WTC11 (cell line): Measurements from ENCODE around the gene KIAA1958. TPM values are rescaled to one million over a fixed set of nuclear protein-coding genes. Genes with fewer than 3 reads are reported as not detected.

Source experiments
- ATAC-seq: fragments of 200-7000 bp; cut with Tn5 transposase; 2 replicates; pipeline ENCODE4 v1.10.0; 2021; ENCODE audit warnings: mild to moderate bottlenecking, moderate library complexity
- CTCF ChIA-PET: fragments of 300-600 bp; sonication (Branson Sonifier 250); formaldehyde crosslinking; loops from one replicate; lab custom pipeline; 2021; ENCODE audit warnings: antibody characterized with exemption; lab: Charles Lee
- POLR2A ChIA-PET: fragments of 350-600 bp; sonication (Branson Sonifier 250); formaldehyde crosslinking; loops from one replicate; lab custom pipeline; 2021; ENCODE audit warnings: antibody characterized with exemption; lab: Charles Lee
- DNase-seq: peaks from one replicate; pipeline ENCODE4 v3.0.0; 2021; ENCODE audit warnings: low spot score
- H3K27ac Mint-ChIP-seq: 2 replicates; pipeline ENCODE4 v1.8.0; 2021; ENCODE audit warnings: mixed read lengths
- H3K27me3 Mint-ChIP-seq: 2 replicates; pipeline ENCODE4 v1.8.0; 2021; ENCODE audit warnings: low read depth, mild to moderate bottlenecking, moderate library complexity, mixed read lengths
- H3K36me3 Mint-ChIP-seq: 2 replicates; pipeline ENCODE4 v1.8.0; 2021; ENCODE audit warnings: mixed read lengths
- H3K4me1 Mint-ChIP-seq: 2 replicates; pipeline ENCODE4 v1.8.0; 2022; ENCODE audit warnings: mixed read lengths
- H3K4me3 Mint-ChIP-seq: 2 replicates; pipeline ENCODE4 v1.8.0; 2021; ENCODE audit warnings: mild to moderate bottlenecking, moderate library complexity, mixed read lengths
- H3K9me3 Mint-ChIP-seq: 2 replicates; pipeline ENCODE4 v1.8.0; 2021; ENCODE audit warnings: mixed read lengths
- CREB1 ChIP-seq: sonication (generic); formaldehyde crosslinking; IDR thresholded peaks from 2 replicates; pipeline ENCODE4 v1.8.0; 2023; ENCODE audit warnings: mild to moderate bottlenecking, missing genetic modification reagents
- EMX1 ChIP-seq: fragments of 250-450 bp; sonication (Bioruptor Pico); IDR thresholded peaks from 2 replicates; pipeline ENCODE4 v1.8.0; 2021; ENCODE audit warnings: mild to moderate bottlenecking
- ETV6 ChIP-seq: sonication (generic); formaldehyde crosslinking; IDR thresholded peaks from 2 replicates; pipeline ENCODE4 v1.8.1; 2022; ENCODE audit warnings: mild to moderate bottlenecking, missing genetic modification reagents
- FOXP1 ChIP-seq: sonication (generic); formaldehyde crosslinking; IDR thresholded peaks from 2 replicates; pipeline ENCODE4 v1.8.0; 2022; ENCODE audit warnings: missing genetic modification reagents, mild to moderate bottlenecking, moderate library complexity, borderline replicate concordance
- GABPB1 ChIP-seq: sonication (generic); formaldehyde crosslinking; IDR thresholded peaks from 2 replicates; pipeline ENCODE4 v1.8.1; 2023; ENCODE audit warnings: mild to moderate bottlenecking, missing genetic modification reagents
- GTF2I ChIP-seq: fragments of 250-450 bp; sonication (Bioruptor Pico); conservative IDR thresholded peaks from 2 replicates; pipeline ENCODE4 v1.4.0; 2021; ENCODE audit warnings: mild to moderate bottlenecking
- MYBL2 ChIP-seq: sonication (generic); formaldehyde crosslinking; IDR thresholded peaks from 2 replicates; pipeline ENCODE4 v1.8.1; 2023; ENCODE audit warnings: mild to moderate bottlenecking, moderate library complexity, missing genetic modification reagents
- NR1H2 ChIP-seq: sonication (generic); formaldehyde crosslinking; IDR thresholded peaks from 2 replicates; pipeline ENCODE4 v1.9.0; 2021; ENCODE audit warnings: mild to moderate bottlenecking, moderate library complexity, missing genetic modification reagents
- NR2C2 ChIP-seq: sonication (generic); formaldehyde crosslinking; IDR thresholded peaks from 2 replicates; pipeline ENCODE4 v1.8.0; 2022; ENCODE audit warnings: mild to moderate bottlenecking, missing genetic modification reagents
- PRRX2 ChIP-seq: fragments of 250-450 bp; sonication (Bioruptor Pico); IDR thresholded peaks from 2 replicates; pipeline ENCODE4 v1.8.0; 2021; ENCODE audit warnings: mild to moderate bottlenecking
- RORB ChIP-seq: fragments of 250-450 bp; sonication (Bioruptor Pico); IDR thresholded peaks from 2 replicates; pipeline ENCODE4 v1.9.0; 2021; ENCODE audit warnings: mild to moderate bottlenecking
- TP53 ChIP-seq: sonication (generic); formaldehyde crosslinking; IDR thresholded peaks from 2 replicates; pipeline ENCODE4 v1.8.1; 2023; ENCODE audit warnings: mild to moderate bottlenecking, missing genetic modification reagents
- ZBTB21 ChIP-seq: sonication (generic); formaldehyde crosslinking; IDR thresholded peaks from 2 replicates; pipeline ENCODE4 v1.8.1; 2023; ENCODE audit warnings: mild to moderate bottlenecking, missing genetic modification reagents, borderline replicate concordance
- ZNF232 ChIP-seq: sonication (generic); formaldehyde crosslinking; IDR thresholded peaks from 2 replicates; pipeline ENCODE4 v1.8.0; 2022; ENCODE audit warnings: mild to moderate bottlenecking, missing genetic modification reagents
- ZNF396 ChIP-seq: fragments of 250-450 bp; sonication (Bioruptor Pico); IDR thresholded peaks from 2 replicates; pipeline ENCODE4 v1.8.0; 2021; ENCODE audit warnings: mild to moderate bottlenecking, moderate library complexity, borderline replicate concordance
- total RNA-seq: library from RNA; stranded (reverse); gene quantifications from 3 replicates; pipeline ENCODE4 v1.2.3, GENCODE V29; 2021
- TF ChIP-seq, protein P1 (sequence below): sonication (generic); formaldehyde crosslinking; IDR thresholded peaks from 2 replicates; pipeline ENCODE4 v1.8.1; 2023; ENCODE audit warnings: mild to moderate bottlenecking, missing genetic modification reagents
- TF ChIP-seq, protein P2 (sequence below): sonication (generic); formaldehyde crosslinking; IDR thresholded peaks from 2 replicates; pipeline ENCODE4 v1.8.0; 2022; ENCODE audit warnings: missing genetic modification reagents
- TF ChIP-seq, protein P3 (sequence below): fragments of 250-450 bp; sonication (Bioruptor Pico); IDR thresholded peaks from 2 replicates; pipeline ENCODE4 v1.9.0; 2021; ENCODE audit warnings: mild to moderate bottlenecking, borderline replicate concordance
- TF ChIP-seq, protein P4 (sequence below): fragments of 250-450 bp; sonication (Bioruptor Pico); IDR thresholded peaks from 2 replicates; pipeline ENCODE4 v1.8.0; 2021; ENCODE audit warnings: mild to moderate bottlenecking
- TF ChIP-seq, protein P5 (sequence below): sonication (generic); formaldehyde crosslinking; IDR thresholded peaks from 2 replicates; pipeline ENCODE4 v1.8.0; 2022; ENCODE audit warnings: mild to moderate bottlenecking, missing genetic modification reagents

KIAA1958 gene
- total RNA-seq, 1 experiment from 2014 or later, result 41.0 TPM

DNA sequence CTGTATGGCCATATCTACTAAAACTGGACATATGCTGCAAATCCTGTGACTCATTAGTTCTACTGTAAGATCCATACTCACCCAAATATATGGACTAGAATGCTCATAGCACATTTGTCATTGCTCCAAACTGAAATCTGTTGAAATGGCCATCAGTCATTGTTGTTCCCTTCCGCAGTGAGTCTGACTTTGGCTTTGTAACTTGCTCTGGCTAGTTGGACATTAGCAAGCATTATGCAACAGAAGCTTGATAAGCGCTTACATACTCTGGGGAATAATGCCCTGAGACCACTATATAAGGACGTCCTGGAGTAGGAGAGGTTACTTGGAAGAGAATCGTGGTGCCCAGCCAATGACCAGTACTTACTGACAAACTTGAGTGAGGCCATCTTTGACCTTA, 9.0 kb downstream of the KIAA1958 start:
- ChIA-PET POLR2A (no interaction called here), CTCF (no interaction called here)
- DNase-seq, result no peak
- peaks cover 33% of the 10 kb centered on the region for H3K9me3 Mint-ChIP-seq
- TF ChIP-seq, protein P1, sequence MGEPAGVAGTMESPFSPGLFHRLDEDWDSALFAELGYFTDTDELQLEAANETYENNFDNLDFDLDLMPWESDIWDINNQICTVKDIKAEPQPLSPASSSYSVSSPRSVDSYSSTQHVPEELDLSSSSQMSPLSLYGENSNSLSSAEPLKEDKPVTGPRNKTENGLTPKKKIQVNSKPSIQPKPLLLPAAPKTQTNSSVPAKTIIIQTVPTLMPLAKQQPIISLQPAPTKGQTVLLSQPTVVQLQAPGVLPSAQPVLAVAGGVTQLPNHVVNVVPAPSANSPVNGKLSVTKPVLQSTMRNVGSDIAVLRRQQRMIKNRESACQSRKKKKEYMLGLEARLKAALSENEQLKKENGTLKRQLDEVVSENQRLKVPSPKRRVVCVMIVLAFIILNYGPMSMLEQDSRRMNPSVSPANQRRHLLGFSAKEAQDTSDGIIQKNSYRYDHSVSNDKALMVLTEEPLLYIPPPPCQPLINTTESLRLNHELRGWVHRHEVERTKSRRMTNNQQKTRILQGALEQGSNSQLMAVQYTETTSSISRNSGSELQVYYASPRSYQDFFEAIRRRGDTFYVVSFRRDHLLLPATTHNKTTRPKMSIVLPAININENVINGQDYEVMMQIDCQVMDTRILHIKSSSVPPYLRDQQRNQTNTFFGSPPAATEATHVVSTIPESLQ (CRISPR knock-in tag), result no peak
- TF ChIP-seq NR1H2 (CRISPR knock-in tag) (no peak), ZNF396 (CRISPR knock-in tag) (no peak), RORB (CRISPR knock-in tag) (no peak), TP53 (CRISPR knock-in tag) (no peak), EMX1 (no peak), PRRX2 (no peak), MYBL2 (CRISPR knock-in tag) (no peak), ETV6 (CRISPR knock-in tag) (no peak), ZNF232 (no peak), ZBTB21 (CRISPR knock-in tag) (no peak)
- TF ChIP-seq, protein P2, sequence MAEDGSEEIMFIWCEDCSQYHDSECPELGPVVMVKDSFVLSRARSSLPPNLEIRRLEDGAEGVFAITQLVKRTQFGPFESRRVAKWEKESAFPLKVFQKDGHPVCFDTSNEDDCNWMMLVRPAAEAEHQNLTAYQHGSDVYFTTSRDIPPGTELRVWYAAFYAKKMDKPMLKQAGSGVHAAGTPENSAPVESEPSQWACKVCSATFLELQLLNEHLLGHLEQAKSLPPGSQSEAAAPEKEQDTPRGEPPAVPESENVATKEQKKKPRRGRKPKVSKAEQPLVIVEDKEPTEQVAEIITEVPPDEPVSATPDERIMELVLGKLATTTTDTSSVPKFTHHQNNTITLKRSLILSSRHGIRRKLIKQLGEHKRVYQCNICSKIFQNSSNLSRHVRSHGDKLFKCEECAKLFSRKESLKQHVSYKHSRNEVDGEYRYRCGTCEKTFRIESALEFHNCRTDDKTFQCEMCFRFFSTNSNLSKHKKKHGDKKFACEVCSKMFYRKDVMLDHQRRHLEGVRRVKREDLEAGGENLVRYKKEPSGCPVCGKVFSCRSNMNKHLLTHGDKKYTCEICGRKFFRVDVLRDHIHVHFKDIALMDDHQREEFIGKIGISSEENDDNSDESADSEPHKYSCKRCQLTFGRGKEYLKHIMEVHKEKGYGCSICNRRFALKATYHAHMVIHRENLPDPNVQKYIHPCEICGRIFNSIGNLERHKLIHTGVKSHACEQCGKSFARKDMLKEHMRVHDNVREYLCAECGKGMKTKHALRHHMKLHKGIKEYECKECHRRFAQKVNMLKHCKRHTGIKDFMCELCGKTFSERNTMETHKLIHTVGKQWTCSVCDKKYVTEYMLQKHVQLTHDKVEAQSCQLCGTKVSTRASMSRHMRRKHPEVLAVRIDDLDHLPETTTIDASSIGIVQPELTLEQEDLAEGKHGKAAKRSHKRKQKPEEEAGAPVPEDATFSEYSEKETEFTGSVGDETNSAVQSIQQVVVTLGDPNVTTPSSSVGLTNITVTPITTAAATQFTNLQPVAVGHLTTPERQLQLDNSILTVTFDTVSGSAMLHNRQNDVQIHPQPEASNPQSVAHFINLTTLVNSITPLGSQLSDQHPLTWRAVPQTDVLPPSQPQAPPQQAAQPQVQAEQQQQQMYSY (CRISPR knock-in tag), result no peak
- peaks cover 48% of the 10 kb centered on the region for H3K36me3 Mint-ChIP-seq
- ATAC-seq, result no peak
- H3K4me3 Mint-ChIP-seq, result no peak overlapping the region
- H3K4me1 Mint-ChIP-seq, result peaks cover 32% of the 10 kb centered on the region
- no peaks in the 10 kb centered on the region for H3K27me3 Mint-ChIP-seq
- no peak overlapping the region for H3K27ac Mint-ChIP-seq

DNA sequence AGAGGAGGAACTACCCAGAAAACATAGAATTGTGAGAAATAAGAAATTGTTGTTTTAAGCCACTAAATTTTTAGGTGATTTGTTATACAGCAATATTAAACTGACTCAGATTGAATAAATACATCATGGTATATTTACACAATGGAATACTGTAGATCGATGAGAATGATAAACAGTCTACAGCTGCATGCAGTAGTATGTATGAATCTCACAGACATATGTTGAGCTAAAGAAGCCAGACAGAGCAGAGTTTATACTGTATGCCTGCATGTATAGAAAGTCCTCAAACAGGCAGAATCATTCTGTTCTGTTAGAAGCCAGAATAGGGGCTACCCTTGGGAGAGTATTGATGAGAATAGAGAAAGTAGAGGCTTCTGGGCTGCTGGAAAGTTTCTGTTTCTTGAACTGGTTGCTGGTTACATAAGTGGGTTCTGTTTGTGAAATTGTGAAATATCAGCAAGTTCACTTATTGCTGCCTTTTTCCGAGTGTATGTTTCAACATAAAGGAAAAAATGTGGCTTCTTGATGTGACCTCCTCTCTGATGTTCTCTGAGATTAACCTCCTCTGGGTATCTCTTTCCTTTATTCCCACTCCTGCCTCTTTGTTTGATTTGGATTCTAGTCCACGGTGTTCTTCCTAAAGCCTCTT, 9.6 kb downstream of the KIAA1958 start:
- ChIA-PET CTCF (no interaction called here), POLR2A (no interaction called here)

DNA sequence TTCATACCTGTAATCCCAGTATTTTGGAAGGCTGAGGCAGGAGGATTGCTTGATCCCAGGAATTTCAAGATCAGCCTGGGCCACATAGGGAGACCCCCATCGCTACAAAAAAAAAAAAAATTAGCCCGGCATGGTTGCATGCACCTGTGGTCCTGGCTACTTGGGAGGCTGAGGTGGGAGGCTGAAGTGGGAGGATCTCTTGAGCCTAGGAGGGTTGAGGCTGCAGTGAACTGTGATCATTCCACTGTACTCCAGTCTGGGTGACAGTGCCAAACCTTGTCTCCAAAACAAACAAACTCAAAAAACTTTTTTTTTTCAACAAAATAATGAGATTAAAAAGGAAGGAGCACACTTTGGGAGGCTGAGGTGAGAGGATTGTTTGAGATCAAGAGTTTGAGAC, 14.2 kb downstream of the KIAA1958 start:
- no peak for DNase-seq
- H3K9me3 Mint-ChIP-seq, result peaks cover 8% of the 10 kb centered on the region
- H3K4me1 Mint-ChIP-seq, result peaks cover 38% of the 10 kb centered on the region
- peaks cover 10% of the 10 kb centered on the region for H3K36me3 Mint-ChIP-seq
- ATAC-seq, result no peak
- peak overlapping the region; percentile 74 for H3K27ac Mint-ChIP-seq
- POLR2A ChIA-PET, result no interaction called here
- no peak overlapping the region for H3K4me3 Mint-ChIP-seq
- TF ChIP-seq NR1H2 (CRISPR knock-in tag) (no peak), CREB1 (CRISPR knock-in tag) (no peak), ZNF232 (no peak), NR2C2 (CRISPR knock-in tag) (no peak), FOXP1 (CRISPR knock-in tag) (no peak), GTF2I (CRISPR knock-in tag) (no peak)
- TF ChIP-seq, protein P3, sequence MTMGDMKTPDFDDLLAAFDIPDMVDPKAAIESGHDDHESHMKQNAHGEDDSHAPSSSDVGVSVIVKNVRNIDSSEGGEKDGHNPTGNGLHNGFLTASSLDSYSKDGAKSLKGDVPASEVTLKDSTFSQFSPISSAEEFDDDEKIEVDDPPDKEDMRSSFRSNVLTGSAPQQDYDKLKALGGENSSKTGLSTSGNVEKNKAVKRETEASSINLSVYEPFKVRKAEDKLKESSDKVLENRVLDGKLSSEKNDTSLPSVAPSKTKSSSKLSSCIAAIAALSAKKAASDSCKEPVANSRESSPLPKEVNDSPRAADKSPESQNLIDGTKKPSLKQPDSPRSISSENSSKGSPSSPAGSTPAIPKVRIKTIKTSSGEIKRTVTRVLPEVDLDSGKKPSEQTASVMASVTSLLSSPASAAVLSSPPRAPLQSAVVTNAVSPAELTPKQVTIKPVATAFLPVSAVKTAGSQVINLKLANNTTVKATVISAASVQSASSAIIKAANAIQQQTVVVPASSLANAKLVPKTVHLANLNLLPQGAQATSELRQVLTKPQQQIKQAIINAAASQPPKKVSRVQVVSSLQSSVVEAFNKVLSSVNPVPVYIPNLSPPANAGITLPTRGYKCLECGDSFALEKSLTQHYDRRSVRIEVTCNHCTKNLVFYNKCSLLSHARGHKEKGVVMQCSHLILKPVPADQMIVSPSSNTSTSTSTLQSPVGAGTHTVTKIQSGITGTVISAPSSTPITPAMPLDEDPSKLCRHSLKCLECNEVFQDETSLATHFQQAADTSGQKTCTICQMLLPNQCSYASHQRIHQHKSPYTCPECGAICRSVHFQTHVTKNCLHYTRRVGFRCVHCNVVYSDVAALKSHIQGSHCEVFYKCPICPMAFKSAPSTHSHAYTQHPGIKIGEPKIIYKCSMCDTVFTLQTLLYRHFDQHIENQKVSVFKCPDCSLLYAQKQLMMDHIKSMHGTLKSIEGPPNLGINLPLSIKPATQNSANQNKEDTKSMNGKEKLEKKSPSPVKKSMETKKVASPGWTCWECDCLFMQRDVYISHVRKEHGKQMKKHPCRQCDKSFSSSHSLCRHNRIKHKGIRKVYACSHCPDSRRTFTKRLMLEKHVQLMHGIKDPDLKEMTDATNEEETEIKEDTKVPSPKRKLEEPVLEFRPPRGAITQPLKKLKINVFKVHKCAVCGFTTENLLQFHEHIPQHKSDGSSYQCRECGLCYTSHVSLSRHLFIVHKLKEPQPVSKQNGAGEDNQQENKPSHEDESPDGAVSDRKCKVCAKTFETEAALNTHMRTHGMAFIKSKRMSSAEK (CRISPR knock-in tag), result no peak
- TF ChIP-seq, protein P4, sequence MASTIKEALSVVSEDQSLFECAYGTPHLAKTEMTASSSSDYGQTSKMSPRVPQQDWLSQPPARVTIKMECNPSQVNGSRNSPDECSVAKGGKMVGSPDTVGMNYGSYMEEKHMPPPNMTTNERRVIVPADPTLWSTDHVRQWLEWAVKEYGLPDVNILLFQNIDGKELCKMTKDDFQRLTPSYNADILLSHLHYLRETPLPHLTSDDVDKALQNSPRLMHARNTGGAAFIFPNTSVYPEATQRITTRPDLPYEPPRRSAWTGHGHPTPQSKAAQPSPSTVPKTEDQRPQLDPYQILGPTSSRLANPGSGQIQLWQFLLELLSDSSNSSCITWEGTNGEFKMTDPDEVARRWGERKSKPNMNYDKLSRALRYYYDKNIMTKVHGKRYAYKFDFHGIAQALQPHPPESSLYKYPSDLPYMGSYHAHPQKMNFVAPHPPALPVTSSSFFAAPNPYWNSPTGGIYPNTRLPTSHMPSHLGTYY (CRISPR knock-in tag), result no peak
- CTCF ChIA-PET, result no interaction called here
- H3K27me3 Mint-ChIP-seq, result no peaks in the 10 kb centered on the region

More for the DNA sequence above, 9.6 kb downstream of the KIAA1958 start:
- DNase-seq (no peak), ATAC-seq (no peak)
- peaks cover 27% of the 10 kb centered on the region for H3K4me1 Mint-ChIP-seq
- no peaks in the 10 kb centered on the region for H3K27me3 Mint-ChIP-seq
- H3K27ac Mint-ChIP-seq, result 0 out of 2 replicates have a peak overlapping the region, but pooled peaks have one; percentile 18
- TF ChIP-seq, protein P5, sequence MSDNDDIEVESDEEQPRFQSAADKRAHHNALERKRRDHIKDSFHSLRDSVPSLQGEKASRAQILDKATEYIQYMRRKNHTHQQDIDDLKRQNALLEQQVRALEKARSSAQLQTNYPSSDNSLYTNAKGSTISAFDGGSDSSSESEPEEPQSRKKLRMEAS (CRISPR knock-in tag), result no peak
- TF ChIP-seq GABPB1 (CRISPR knock-in tag), result peak; percentile 45; the same call in 1 of the 2 replicates
- no peak overlapping the region for H3K4me3 Mint-ChIP-seq
- peaks cover 33% of the 10 kb centered on the region for H3K9me3 Mint-ChIP-seq
- H3K36me3 Mint-ChIP-seq, result peaks cover 48% of the 10 kb centered on the region
